HG02973 (cell line): ENCODE results near the gene TCF19.

ENCODE experiments used
- ATAC-seq: cut with Tn5 transposase; IDR thresholded peaks from one replicate; pipeline ENCODE4 v1.9.1; 2021; ENCODE audit warnings: moderate library complexity; ENCODE audit not compliant: unreplicated experiment

The TCF19 gene, protein sequence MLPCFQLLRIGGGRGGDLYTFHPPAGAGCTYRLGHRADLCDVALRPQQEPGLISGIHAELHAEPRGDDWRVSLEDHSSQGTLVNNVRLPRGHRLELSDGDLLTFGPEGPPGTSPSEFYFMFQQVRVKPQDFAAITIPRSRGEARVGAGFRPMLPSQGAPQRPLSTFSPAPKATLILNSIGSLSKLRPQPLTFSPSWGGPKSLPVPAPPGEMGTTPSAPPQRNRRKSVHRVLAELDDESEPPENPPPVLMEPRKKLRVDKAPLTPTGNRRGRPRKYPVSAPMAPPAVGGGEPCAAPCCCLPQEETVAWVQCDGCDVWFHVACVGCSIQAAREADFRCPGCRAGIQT

GRCh38 chr6:31158140-31158862, at the start of gene TCF19:
Gene TCF19 (plus strand): TSS chr6:31158589. CDS start chr6:31159470, 881 bp downstream.
- ATAC-seq, result peak; percentile 64

- no peak for ATAC-seq
Observed at GRCh38 chr6:31110825-31111582, 47.4 kb upstream of the TCF19 start.

GRCh38 chr6:31111712-31112111, 46.7 kb upstream of the TCF19 start:
- no peak for ATAC-seq

- ATAC-seq, result no peak
Observed at GRCh38 chr6:31112478-31112877, 45.9 kb upstream of the TCF19 start, which contains the start of gene C6orf15. Gene C6orf15 (minus strand): TSS chr6:31112575. CDS start chr6:31112555, 20 bp downstream.

DNA sequence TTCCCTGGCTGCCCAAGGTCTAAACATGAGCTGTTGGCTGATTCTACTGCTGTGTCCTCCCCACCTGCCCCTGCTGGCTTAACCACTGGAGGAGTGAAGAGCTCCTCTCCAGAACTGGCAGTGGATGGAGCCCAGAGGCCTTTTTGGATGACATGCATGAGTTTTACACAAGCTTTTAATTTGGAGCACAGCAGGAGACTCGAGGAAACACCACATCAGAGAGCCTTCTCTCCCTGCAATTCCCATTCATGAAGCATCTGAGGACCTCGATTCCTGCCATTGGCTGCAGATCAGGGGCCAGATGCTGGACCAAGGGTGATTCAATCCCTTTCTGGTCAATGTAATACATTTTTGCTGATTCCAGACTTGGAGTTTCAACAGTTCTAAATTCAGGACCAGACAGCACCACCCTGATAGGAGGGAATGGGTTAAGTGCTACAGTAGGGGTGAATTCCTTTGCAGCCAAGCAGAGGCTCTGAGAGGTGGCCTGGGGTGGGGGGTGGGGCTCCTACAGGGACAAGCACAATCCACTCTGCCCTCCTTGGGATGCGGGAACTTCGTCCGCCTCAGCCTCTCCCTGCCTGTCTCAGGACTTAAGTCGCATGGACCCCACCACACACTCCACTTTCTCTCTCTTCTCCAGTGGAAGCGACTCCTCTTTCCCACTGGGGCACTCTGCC, 44.4 kb upstream of the TCF19 start:
- no peak for ATAC-seq

GRCh38 chr6:31114541-31114878, 43.9 kb upstream of the TCF19 start, which contains the start of gene PSORS1C1:
Gene PSORS1C1 (plus strand): TSS chr6:31114800. CDS start chr6:31129633, 14,833 bp downstream.
- ATAC-seq, result no peak

GRCh38 chr6:31114970-31115849, 43.2 kb upstream of the TCF19 start:
- ATAC-seq, result no peak

DNA sequence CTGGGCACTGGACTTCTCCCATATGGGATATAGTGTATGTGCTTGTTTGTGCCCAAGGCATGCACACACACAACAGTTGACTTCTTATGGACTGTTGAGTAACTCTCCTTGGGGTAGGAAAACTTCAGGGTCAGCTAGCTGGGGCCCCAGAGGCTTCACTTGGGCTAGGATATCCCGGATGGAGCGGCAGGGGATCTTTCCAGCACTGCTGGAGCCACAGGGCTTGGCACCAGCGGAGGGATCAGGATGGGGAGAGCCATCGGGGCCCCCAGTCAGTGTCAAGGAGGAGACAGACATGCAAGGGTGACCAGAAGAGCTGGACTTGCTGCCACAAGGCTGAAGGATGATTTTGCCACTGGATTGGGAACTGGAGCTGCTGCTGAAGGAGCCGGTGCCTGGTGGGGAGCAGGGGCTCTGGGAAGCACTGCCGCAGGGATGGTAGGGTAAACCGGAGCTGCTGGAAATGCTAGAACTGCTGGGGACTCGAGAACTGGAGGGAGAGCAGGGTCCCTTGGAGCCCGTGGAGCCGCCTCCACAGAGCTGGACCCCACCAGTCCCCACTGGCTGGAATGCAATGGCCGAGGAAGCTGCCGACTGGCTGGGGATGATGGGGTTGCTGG, 42.3 kb upstream of the TCF19 start:
- ATAC-seq, result no peak

DNA sequence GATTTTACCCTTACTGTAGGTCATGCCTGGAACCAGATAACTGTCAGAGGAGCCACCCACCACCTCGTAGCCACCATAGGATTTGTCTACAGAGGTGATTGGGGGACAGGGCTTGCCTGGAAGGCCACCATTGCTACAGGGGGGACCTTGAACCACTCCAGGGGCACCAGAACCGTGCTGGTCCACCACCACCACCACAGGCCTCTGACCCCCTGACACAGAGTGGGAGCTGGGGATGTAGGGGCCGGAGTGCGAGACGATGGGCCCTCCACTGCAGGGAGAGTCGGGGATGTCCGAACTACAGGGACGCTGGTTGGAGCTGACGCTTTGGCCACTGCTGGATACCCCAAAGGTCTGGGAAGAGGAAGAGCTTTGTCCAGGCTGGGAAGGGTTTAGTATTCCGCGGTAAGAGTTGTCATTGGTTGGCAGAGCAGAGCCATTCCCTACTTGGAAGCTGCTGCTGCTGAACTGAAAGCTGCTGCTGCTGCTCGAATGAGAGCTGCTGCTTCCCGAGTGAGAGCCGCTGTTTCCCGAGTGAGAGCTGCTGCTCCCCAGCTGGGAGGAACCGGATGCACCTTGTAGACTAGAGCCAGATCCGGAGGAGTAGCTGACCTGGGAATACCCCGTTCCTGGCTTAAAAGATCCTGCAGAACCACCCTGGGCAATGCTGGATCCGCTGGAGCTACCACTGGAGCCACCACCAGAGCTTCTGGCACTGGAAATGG, 41.6 kb upstream of the TCF19 start:
- no peak for ATAC-seq

- no peak for ATAC-seq
Observed at GRCh38 chr6:31118178-31118577, 40.2 kb upstream of the TCF19 start.

GRCh38 chr6:31120151-31120915, 38.1 kb upstream of the TCF19 start, which contains the start of gene CDSN:
Gene CDSN (minus strand): TSS chr6:31120446. CDS start chr6:31120419, 27 bp downstream.
- ATAC-seq, result no peak

GRCh38 chr6:31121131-31121790, 37.1 kb upstream of the TCF19 start:
- no peak for ATAC-seq

GRCh38 chr6:31122791-31123706, 35.3 kb upstream of the TCF19 start:
- no peak for ATAC-seq

GRCh38 chr6:31125162-31125561, 33.2 kb upstream of the TCF19 start:
- no peak for ATAC-seq

GRCh38 chr6:31125586-31126363, 32.6 kb upstream of the TCF19 start:
- no peak for ATAC-seq
